Motor neuron (in vitro differentiated cells): ENCODE data around the gene TIMM9. TPM values are rescaled to one million over a fixed set of nuclear protein-coding genes. Genes with fewer than 3 reads are reported as not detected.
A peak's percentile ranks its signal among the peaks of the same experiment; 100 is the strongest.

ENCODE experiments used
- ATAC-seq, 8 experiments: fragments of 200-7000 bp; cut with Tn5 transposase; replicated peaks in 6 of 8; 2 replicates each; pipeline ENCODE4 v1.8.0; 2021; ENCODE audit warnings: mild to moderate bottlenecking in 8 of 8, moderate library complexity in 8 of 8
- H3K27ac ChIP-seq, 2 donors: fragments of 250-450 bp; sonication (Bioruptor Pico); 2 replicates each; pipeline ENCODE4 v1.9.0; 2021; ENCODE audit warnings: antibody characterized with exemption in 2 of 2, mild to moderate bottlenecking in 2 of 2, moderate library complexity in 1 of 2
- H3K4me1 ChIP-seq, 2 donors: fragments of 250-450 bp; sonication (Bioruptor Pico); replicated peaks in 1 of 2; 2 replicates each; pipeline ENCODE4 v1.6.1; 2021; ENCODE audit warnings: antibody characterized with exemption in 2 of 2, mild to moderate bottlenecking in 2 of 2, moderate library complexity in 1 of 2
- H3K4me3 ChIP-seq, 5 donors: fragments of 250-450 bp; sonication (Bioruptor Pico); 2 replicates each; pipeline ENCODE4 v1.9.0; 2021; ENCODE audit warnings: antibody characterized with exemption in 5 of 5, mild to moderate bottlenecking in 5 of 5, moderate library complexity in 4 of 5
- WGBS, 10 experiments: fragments of 450-650 bp; shearing (Covaris generic); methylation state at CpG; one replicate each; pipeline ENCODE4 v1.0.0; 2022; 5-methylcytosine and 5-hydroxymethylcytosine counted together
- in situ Hi-C, 9 experiments: fragments of 400-800 bp; cut with MboI; loops; one replicate each; pipeline ENCODE4 v1.15.0; 2021; ENCODE audit warnings: low sequenced_read_pairs in 9 of 9, low pct_unique_long_range_greater_than_20kb in 2 of 9; ENCODE audit not compliant: unreplicated experiment in 9 of 9
- total RNA-seq, 8 experiments: library from RNA; unstranded; fragments of 300-600 nt; gene quantifications; 2 replicates each; pipeline versions ENCODE4 v1.2.3 to v1.2.4, GENCODE V29; 2022

The TIMM9 gene, protein sequence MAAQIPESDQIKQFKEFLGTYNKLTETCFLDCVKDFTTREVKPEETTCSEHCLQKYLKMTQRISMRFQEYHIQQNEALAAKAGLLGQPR
- total RNA-seq: 10 to 100 TPM; 29.8 to 51.1 (median 41.9) TPM

DNA sequence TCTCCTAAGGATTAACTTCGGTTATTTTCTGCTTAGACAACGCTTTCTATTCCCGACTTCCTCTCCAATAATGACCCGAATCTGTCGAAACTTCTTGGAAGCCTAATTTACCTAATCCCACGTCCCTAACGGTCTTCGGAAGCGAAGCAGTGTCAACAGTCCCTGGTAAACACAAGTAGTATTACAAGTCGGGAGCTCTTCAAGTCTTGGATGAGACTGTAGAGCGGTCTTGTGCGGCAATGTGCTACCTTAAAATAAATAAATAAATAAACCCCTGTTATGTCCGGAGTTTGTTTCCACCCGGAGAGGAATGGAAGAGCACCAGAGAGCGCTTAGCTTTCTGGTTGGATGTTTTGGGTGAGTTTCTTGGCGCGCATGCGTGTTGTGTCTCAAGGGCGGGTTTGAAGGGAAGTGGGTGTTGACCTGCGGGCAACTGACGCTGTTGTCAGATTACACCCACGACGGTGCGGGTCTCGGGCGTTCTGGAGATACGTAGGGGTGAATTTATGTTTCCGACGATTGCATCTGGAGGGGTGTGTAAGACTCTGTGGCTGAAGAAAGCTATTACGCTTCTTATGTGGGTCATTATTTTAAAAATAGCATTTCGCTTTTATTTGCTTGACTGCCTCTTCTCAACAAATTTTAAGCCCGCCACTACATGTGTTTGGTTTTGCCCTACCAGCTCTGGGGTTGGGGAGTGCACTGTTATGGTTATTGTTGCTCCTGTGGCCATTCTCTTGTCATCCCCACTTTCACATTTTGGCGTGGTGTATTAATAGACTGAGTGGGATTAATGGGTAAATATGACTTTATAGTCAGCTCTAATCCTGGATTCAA, at the start of gene TIMM9, which contains the start of gene KIAA0586:
TIMM9 (minus strand) TSS at position 251 of the 837 bp plus-strand sequence. CDS start 15,586 bp downstream, outside the sequence.
KIAA0586 (plus strand) TSS at position 439 of the 837 bp plus-strand sequence. CDS start 546 bp downstream, outside the sequence.
- in situ Hi-C loops: no loop called here
- 0 to 2% (median 0%) methylated on average over 2 to 22 of the region's 33 CpGs for WGBS, 10 experiments

DNA sequence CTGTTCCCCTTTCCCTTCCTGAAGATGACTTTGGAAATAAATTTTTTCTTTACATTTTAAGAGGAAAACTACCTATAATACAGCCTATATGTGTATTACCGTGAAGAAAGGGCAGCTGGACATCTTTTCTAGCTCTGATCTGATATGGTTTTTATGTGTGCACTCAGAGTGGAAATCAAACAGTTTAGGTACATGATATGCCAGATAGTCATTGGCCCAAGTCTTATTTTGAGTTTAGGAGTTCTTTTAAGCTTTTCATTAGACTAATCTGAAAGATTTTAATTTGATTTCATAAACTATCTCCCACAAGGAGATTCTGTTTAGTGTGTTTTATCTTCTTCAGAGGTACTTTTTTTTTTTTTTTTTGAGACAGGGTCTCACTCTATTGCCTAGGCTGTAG, 49.0 kb upstream of the TIMM9 start:
- 88 to 100% (median 100%) methylated on average over 1 of the region's 1 CpG; no CpG with 5 or more reads in 1 of the 10 experiments for WGBS, 10 experiments
- in situ Hi-C loops: no loop called here
- Histone ChIP-seq H3K27ac (no peak overlapping the region), H3K4me3 (no peak overlapping the region), H3K4me1 (no peaks in the 10 kb centered on the region)
- no peak for ATAC-seq

More for the DNA sequence above, at the start of gene TIMM9, which contains the start of gene KIAA0586:
- Histone ChIP-seq H3K27ac (peak within 1 kb of the TSS; percentile 87 to 95), H3K4me3 (peak within 1 kb of the TSS; percentile 76 to 99 (median 78)), H3K4me1 (peaks cover 4 to 14% of the 10 kb centered on the region in 2 donors)
- peak; percentile 80 to 94 (median 91) for ATAC-seq

DNA sequence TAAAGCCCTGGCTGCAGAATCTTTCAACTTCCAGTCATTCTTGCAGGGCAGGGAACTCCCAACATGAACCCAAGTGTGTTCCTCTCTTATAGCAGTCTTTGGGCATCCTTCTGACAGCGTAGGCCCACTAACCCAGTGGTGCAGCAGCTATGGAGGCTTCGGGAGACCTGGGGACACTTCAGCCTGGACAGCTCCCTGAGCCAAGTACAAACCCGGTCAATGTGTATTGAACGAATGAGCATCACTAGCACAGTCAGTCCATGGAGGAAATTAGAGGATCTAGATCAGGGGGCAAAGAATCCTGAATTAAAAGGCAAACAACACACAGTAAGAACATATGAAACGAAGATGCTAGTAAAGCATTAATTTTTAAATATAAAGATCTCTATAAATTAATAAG, 42.0 kb upstream of the TIMM9 start:
- in situ Hi-C loops: no loop called here
- Histone ChIP-seq H3K4me1 (no peaks in the 10 kb centered on the region), H3K27ac (no peak overlapping the region), H3K4me3 (no peak overlapping the region)
- no peak for ATAC-seq
- WGBS, 10 experiments: 75 to 100% (median 94%) methylated on average over 1 to 5 of the region's 5 CpGs

DNA sequence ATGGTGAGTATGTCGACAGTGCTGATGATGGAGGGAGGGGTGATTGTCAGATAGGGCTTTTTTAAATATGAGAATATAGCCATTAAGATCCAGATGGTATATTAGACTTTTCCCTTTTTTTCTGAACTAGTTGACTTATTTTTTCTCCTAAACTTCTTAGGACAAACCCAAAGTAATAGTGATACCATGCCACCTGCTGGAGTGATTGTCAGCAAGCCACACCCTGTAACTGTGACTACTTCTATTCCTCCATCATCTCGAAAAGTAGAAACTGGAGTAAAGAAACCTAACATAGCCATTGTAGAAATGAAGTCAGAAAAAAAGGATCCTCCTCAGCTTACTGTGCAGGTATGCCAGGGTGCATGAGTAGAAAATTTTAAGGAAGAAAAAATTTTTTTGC, 40.2 kb upstream of the TIMM9 start:
- ATAC-seq: no peak
- H3K4me3 ChIP-seq: no peak overlapping the region
- in situ Hi-C loops: no loop called here
- H3K4me1 ChIP-seq: no peaks in the 10 kb centered on the region
- H3K27ac ChIP-seq: no peak overlapping the region
- WGBS, 10 experiments: 83 to 100% (median 96%) methylated on average over 1 to 2 of the region's 2 CpGs

DNA sequence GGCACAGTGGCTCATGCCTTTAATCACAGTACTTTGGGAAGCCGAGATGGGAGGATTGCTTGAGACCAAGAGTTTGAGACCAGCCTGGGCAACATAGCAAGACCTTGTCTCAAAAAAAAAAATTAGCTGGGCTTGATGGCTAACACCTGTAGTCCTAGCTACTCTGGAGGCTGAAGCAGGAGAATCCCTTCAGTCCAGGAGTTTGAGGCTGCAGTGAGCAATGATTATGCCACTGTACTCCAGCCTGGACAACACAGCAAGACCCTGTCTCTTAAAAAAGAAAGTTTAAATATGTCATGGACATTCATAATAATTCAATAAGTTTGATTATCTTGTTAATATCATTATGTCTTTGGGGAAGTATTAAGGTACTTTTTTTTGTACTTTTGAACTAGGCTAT, 39.1 kb upstream of the TIMM9 start:
- Histone ChIP-seq H3K4me1 (no peaks in the 10 kb centered on the region), H3K27ac (no peak overlapping the region), H3K4me3 (no peak overlapping the region)
- WGBS, 10 experiments: 67 to 100% (median 100%) methylated on average over 1 of the region's 1 CpG; no CpG with 5 or more reads in 4 of the 10 experiments
- ATAC-seq: no peak
- in situ Hi-C loops: no loop called here

DNA sequence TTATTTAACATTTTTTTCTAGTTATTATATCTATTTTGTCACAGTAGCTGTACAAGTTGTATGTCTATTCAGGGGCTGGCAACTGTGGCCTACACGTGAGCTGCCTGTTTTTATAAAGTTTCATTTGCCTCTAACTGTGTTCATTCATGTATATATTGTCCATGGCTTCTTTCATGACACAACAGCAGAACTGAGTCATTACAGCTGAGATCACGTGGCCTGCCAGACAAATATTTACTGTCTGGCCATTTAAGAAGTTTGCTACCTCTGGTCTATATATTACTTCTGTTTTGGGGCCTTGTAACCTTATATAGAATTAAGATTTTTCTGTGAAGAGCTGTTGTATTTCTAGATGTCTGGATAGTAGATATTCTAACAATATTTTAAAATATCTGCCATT, 38.1 kb upstream of the TIMM9 start:
- Histone ChIP-seq H3K4me3 (no peak overlapping the region), H3K4me1 (no peaks in the 10 kb centered on the region), H3K27ac (no peak overlapping the region)
- 60 to 100% (median 90%) methylated on average over 1 to 2 of the region's 2 CpGs; no CpG with 5 or more reads in 1 of the 10 experiments for WGBS, 10 experiments
- in situ Hi-C loops: no loop called here
- peak in 1 of 8 experiments; percentile 69 for ATAC-seq

DNA sequence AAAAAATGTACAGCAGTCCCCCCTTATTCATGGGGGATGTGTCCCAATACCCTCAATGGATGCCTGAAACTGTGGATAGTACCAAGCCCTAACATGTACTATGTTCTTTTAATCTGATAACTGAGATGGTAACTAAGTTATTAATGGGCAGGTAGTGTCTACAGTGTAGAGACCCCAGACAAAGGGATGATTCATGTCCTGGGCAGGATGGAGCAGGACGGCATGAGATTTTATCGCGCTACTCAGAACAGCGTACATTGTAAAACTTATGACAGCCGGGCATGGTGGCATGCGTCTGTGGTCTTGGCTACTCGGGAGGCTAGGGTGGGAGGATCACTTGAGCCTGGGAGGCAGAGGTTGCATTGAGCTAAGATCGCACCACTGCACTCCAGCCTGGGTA, 37.3 kb upstream of the TIMM9 start:
- Histone ChIP-seq H3K4me1 (no peaks in the 10 kb centered on the region), H3K4me3 (no peak overlapping the region), H3K27ac (no peak overlapping the region)
- ATAC-seq: no peak
- 80 to 100% (median 91%) methylated on average over 1 to 7 of the region's 8 CpGs; no CpG with 5 or more reads in 4 of the 10 experiments for WGBS, 10 experiments
- in situ Hi-C loops: no loop called here

DNA sequence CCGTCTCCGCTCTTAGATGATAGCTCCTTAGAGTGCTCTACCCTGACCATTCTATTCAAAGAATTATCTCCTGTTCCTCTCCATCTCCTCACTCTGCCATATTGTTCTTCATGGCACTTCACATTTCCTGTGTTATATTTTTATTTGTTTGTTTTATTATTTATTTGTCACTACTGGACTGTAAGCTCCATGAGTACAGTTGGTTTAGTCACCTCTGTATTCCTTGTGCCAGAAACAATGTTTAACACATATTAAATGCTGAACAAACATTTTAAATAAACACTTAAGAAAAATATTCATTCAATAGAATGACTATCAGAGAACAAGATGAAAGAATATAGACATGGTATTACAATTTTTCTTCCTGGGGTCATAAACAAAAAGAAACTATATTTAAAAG, 35.8 kb upstream of the TIMM9 start:
- in situ Hi-C loops: no loop called here
- Histone ChIP-seq H3K4me3 (no peak overlapping the region), H3K27ac (no peak overlapping the region), H3K4me1 (no peaks in the 10 kb centered on the region)
- no peak for ATAC-seq
- 92 to 100% (median 93%) methylated on average over 2 of the region's 2 CpGs; no CpG with 5 or more reads in 3 of the 10 experiments for WGBS, 10 experiments

DNA sequence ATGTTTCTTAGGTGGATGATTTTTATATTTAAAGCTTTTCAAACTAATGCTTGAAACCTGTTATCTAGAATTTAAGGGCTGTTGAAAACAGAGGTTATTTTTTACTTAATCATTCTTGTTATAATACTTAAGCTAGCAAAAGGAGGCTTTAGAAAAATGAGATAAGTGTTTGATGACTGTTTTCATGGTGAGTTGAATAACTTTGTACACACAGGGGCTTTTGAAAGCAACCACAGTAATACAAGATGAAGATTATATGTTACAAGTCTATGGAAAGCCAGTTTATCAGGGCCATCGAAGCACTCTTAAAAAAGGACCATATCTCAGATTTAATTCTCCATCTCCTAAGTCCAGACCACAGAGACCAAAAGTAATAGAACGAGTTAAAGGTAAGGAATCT, 33.4 kb upstream of the TIMM9 start:
- Histone ChIP-seq H3K4me1 (no peaks in the 10 kb centered on the region), H3K27ac (no peak overlapping the region), H3K4me3 (no peak overlapping the region)
- no peak for ATAC-seq
- in situ Hi-C loops: no loop called here
- 83 to 100% (median 94%) methylated on average over 1 to 2 of the region's 2 CpGs; no CpG with 5 or more reads in 1 of the 10 experiments for WGBS, 10 experiments

DNA sequence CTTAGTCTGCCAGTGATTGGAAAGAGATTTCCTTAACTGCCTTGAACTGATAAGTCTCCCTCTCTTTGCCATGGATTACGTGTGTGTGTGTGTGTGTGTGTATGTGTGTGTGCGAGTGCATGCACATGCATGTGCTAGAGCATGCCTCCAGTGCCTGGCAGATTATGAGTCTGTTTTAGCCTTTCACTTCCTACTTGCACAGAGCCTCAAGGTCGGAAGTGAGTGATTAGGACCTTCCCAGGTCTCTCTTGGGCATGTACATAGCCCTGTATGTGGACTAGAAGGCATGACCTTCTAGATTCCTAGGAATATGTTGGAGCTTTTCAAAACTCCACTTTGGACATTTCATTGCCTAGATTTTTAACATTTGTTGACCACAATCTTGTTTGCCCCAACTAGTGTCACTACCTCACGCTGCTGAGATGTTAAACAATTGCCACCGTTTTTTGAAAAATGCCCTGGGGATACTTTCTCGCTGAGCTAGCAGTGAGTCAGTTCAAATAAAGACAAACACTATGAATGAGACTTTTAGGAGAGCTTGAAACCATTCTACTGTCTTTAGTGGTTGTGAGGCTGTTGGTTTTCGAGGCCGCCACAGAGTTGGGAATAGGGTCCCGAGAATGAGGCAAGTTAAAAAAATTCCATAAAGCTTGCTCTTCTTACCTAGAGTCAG, 28.4 kb upstream of the TIMM9 start:
- Histone ChIP-seq H3K4me3 (no peak overlapping the region), H3K27ac (no peak overlapping the region), H3K4me1 (no peaks in the 10 kb centered on the region)
- WGBS, 10 experiments: 69 to 98% (median 93%) methylated on average over 4 to 7 of the region's 9 CpGs; no CpG with 5 or more reads in 2 of the 10 experiments
- no peak for ATAC-seq
- in situ Hi-C loops: no loop called here

DNA sequence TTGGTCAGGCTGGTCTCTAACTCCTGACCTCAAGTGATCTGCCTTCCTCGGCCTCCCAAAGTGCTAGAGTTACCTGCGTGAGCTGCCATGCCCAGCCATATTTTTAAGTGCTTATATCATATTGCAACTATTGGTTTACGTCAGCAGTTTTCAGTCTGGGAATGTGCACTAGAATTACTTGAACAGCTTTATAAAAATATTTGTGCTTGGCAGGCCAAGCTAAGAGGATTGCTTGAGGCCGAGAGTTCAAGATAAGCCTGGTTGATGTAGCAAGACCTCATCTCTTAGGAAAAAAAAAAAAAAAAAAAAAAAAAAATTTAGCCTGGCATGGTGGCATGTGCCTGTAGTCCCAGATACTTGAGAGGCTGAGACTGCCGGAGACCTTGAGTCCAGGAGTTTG, 17.3 kb upstream of the TIMM9 start:
- ATAC-seq: no peak
- in situ Hi-C loops: no loop called here
- H3K4me3 ChIP-seq: no peak overlapping the region
- WGBS, 10 experiments: 89 to 100% (median 93%) methylated on average over 3 to 5 of the region's 5 CpGs; no CpG with 5 or more reads in 4 of the 10 experiments
- no peaks in the 10 kb centered on the region for H3K4me1 ChIP-seq
- no peak overlapping the region for H3K27ac ChIP-seq

DNA sequence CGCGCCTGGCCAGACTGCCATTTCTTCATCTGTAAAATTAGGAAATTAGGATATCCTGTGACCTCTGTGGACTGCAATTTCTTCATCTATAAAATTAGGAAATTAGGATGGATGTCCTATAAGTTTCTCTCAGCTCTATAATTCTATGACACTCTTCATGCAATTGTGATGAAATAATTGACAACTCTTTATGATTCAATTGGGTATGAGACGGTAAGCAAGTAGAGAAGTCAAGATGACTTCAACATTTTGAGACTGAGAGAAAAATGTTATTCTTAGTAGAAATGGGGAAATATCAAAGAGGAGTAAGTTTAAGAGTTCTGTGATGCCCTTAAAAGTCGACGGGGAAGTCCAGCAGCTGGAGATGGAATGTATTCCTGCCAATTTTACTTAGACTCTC, 12.1 kb upstream of the TIMM9 start:
- Histone ChIP-seq H3K4me3 (no peak overlapping the region), H3K27ac (no peak overlapping the region), H3K4me1 (no peaks in the 10 kb centered on the region)
- ATAC-seq: no peak
- WGBS, 10 experiments: 76 to 100% (median 83%) methylated on average over 1 to 4 of the region's 5 CpGs; no CpG with 5 or more reads in 2 of the 10 experiments
- in situ Hi-C loops: no loop called here

DNA sequence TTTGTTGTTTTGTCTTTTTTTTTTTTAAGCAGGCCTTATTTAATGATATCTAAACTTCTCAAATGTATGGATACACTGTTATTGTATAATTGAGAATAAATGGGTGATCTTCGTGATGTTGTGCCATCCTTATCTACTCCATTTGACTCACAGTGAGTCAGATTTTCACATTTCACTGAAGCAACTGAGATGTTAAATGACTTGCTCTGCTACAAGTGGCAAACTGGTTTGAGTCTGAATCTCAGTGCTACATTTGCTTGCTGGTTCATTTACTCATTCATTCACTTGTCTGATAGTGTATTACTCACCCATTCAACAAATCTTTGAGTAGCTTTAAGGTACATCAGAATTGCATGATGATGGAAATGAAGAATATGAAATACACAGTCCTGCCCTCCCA, 2.8 kb upstream of the TIMM9 start:
- H3K4me3 ChIP-seq: no peak overlapping the region
- peaks cover 4 to 14% of the 10 kb centered on the region in 2 donors for H3K4me1 ChIP-seq
- 0 to 100% (median 80%) methylated on average over 1 of the region's 1 CpG; no CpG with 5 or more reads in 3 of the 10 experiments for WGBS, 10 experiments
- ATAC-seq: peak in 1 of 8 experiments; percentile 3
- H3K27ac ChIP-seq: no peak overlapping the region
- in situ Hi-C loops: no loop called here
